Small intestine (tissue), 7 donors: ENCODE results near the gene SLC17A9. TPM values are rescaled to one million over a fixed set of nuclear protein-coding genes. Genes with fewer than 3 reads are reported as not detected.
A peak's percentile ranks its signal among the peaks of the same experiment; 100 is the strongest.

ENCODE experiments used
- DNase-seq, 2 donors: peaks; one replicate each; pipeline versions ENCODE4 v3.0.0 to v3.0.0-alpha.2; 2013
- FAIRE-seq: peaks from 2 replicates; lab custom pipeline; 2012; peaks lifted over from hg19 to GRCh38; lab: Jason Lieb, UNC
- H3K27ac ChIP-seq, 3 donors: one replicate each; pipeline ENCODE4 v1.5.1; 2013; ENCODE audit warnings: low read length in 2 of 3, mild to moderate bottlenecking in 2 of 3, control low read depth in 1 of 3, inconsistent platforms in 1 of 3, low read depth in 1 of 3, moderate library complexity in 1 of 3
- H3K27me3 ChIP-seq, 3 donors: one replicate each; pipeline ENCODE4 v1.6.1; 2013; ENCODE audit warnings: low read length in 3 of 3, inconsistent platforms in 1 of 3; ENCODE audit not compliant: control insufficient read depth in 3 of 3, insufficient read depth in 3 of 3
- H3K36me3 ChIP-seq, 3 donors: one replicate each; pipeline ENCODE4 v1.6.1; 2013; ENCODE audit warnings: low read length in 3 of 3, inconsistent platforms in 1 of 3, low read depth in 1 of 3, mild to moderate bottlenecking in 1 of 3, moderate library complexity in 1 of 3; ENCODE audit not compliant: control insufficient read depth in 3 of 3, insufficient read depth in 2 of 3
- H3K4me1 ChIP-seq, 3 donors: one replicate each; pipeline ENCODE4 v1.6.1; 2013; ENCODE audit warnings: low read length in 2 of 3, inconsistent platforms in 1 of 3, low read depth in 1 of 3, mild to moderate bottlenecking in 1 of 3, moderate library complexity in 1 of 3; ENCODE audit not compliant: control insufficient read depth in 3 of 3, insufficient read depth in 2 of 3
- H3K4me3 ChIP-seq, 3 donors: one replicate each; pipeline ENCODE4 v1.5.1; 2013; ENCODE audit warnings: low read length in 3 of 3, control low read depth in 1 of 3, inconsistent platforms in 1 of 3, low read depth in 1 of 3, mild to moderate bottlenecking in 1 of 3, moderate library complexity in 1 of 3
- H3K9me3 ChIP-seq, 2 donors: one replicate each; pipeline ENCODE4 v1.6.1; 2013; ENCODE audit warnings: low read depth in 1 of 2, low read length in 1 of 2; ENCODE audit not compliant: control insufficient read depth in 2 of 2, insufficient read depth in 1 of 2
- WGBS, 3 donors: extraction: QIAGEN DNeasy Blood & Tissue Kit; methylation state at CpG; one replicate each; pipeline ENCODE4 v1.1.7; 2013; 5-methylcytosine and 5-hydroxymethylcytosine counted together
- polyA plus RNA-seq, 4 donors: library from polyadenylated mRNA; stranded (reverse) in 3 of 4; unstranded in 1 of 4; fragments of 200-250 nt in 3 of 4; fragments of 120-200 nt in 1 of 4; gene quantifications; one replicate each; pipeline versions ENCODE4 v1.2.1 to v1.2.3, GENCODE V29; 2013
- donor health status: healthy with polysubstance abuse.
- donor health status: control.
- donor health status: control.
- donor health status: Bipolar disorder and iron deficiency.
- donor health status: healthy.

Gene SLC17A9
- polyA plus RNA-seq, 4 donors: 0.22 to 11.2 (median 1.8) TPM

GRCh38 chr20:62953839-62954703 is 1.6 kb downstream of the SLC17A9 start:
- peak; percentile 24 to 78 for DNase-seq
- peaks cover 0 to 2% of the 10 kb centered on the region in 2 donors for H3K9me3 ChIP-seq
- H3K36me3 ChIP-seq: peaks cover 0 to 43% (median 0%) of the 10 kb centered on the region in 3 donors
- H3K27ac ChIP-seq: peak overlapping the region; percentile 33 to 88 (median 70)
- H3K4me1 ChIP-seq: peaks cover 0 to 30% (median 0%) of the 10 kb centered on the region in 3 donors
- 13 to 44% (median 44%) methylated on average over 32 of the region's 32 CpGs for WGBS, 3 donors
- H3K4me3 ChIP-seq: peak overlapping the region in 1 of 3 donors; percentile 19
- FAIRE-seq: no peak
- no peaks in the 10 kb centered on the region for H3K27me3 ChIP-seq

GRCh38 chr20:62955519-62956386 is 3.2 kb downstream of the SLC17A9 start:
- Histone ChIP-seq H3K36me3 (peaks cover 0 to 36% (median 0%) of the 10 kb centered on the region in 3 donors), H3K4me3 (no peak overlapping the region), H3K4me1 (peaks cover 0 to 30% (median 0%) of the 10 kb centered on the region in 3 donors), H3K27me3 (no peaks in the 10 kb centered on the region), H3K27ac (peak overlapping the region in 1 of 3 donors; percentile 58), H3K9me3 (no peaks in the 10 kb centered on the region)
- WGBS, 3 donors: 45 to 66% (median 60%) methylated on average over 23 of the region's 23 CpGs
- DNase-seq (peak; percentile 67 to 72), FAIRE-seq (no peak)

- WGBS, 3 donors: 88 to 94% (median 94%) methylated on average over 23 to 25 of the region's 25 CpGs
- Histone ChIP-seq H3K4me3 (no peak overlapping the region), H3K27ac (no peak overlapping the region), H3K4me1 (peaks cover 0 to 30% (median 0%) of the 10 kb centered on the region in 3 donors), H3K27me3 (no peaks in the 10 kb centered on the region), H3K9me3 (no peaks in the 10 kb centered on the region), H3K36me3 (peaks cover 0 to 31% (median 0%) of the 10 kb centered on the region in 3 donors)
- DNase-seq: no peak
- no peak for FAIRE-seq
These were observed 4.1 kb downstream of the SLC17A9 start for GRCh38 chr20:62956387-62957135.

GRCh38 chr20:62957136-62958117 is 4.9 kb downstream of the SLC17A9 start:
- 94 to 96% (median 96%) methylated on average over 34 to 36 of the region's 36 CpGs for WGBS, 3 donors
- DNase-seq (no peak), FAIRE-seq (no peak)
- no peak overlapping the region for H3K27ac ChIP-seq
- H3K9me3 ChIP-seq: no peaks in the 10 kb centered on the region
- H3K36me3 ChIP-seq: peaks cover 0 to 32% (median 0%) of the 10 kb centered on the region in 3 donors
- no peak overlapping the region for H3K4me3 ChIP-seq
- peaks cover 0 to 25% (median 0%) of the 10 kb centered on the region in 3 donors for H3K4me1 ChIP-seq
- no peaks in the 10 kb centered on the region for H3K27me3 ChIP-seq

- Histone ChIP-seq H3K27ac (no peak overlapping the region), H3K9me3 (no peaks in the 10 kb centered on the region), H3K27me3 (no peaks in the 10 kb centered on the region), H3K4me1 (peaks cover 0 to 17% (median 0%) of the 10 kb centered on the region in 3 donors), H3K4me3 (no peak overlapping the region), H3K36me3 (peaks cover 0 to 42% (median 0%) of the 10 kb centered on the region in 3 donors)
- 70 to 77% (median 76%) methylated on average over 10 of the region's 10 CpGs for WGBS, 3 donors
- FAIRE-seq (no peak), DNase-seq (no peak)
These were observed 6.0 kb downstream of the SLC17A9 start for GRCh38 chr20:62958388-62959100.

- no peak for FAIRE-seq
- no peak overlapping the region for H3K4me3 ChIP-seq
- H3K4me1 ChIP-seq: peaks cover 0 to 10% (median 0%) of the 10 kb centered on the region in 3 donors
- 62 to 83% (median 68%) methylated on average over 41 to 43 of the region's 43 CpGs for WGBS, 3 donors
- H3K9me3 ChIP-seq: no peaks in the 10 kb centered on the region
- H3K27me3 ChIP-seq: no peaks in the 10 kb centered on the region
- H3K36me3 ChIP-seq: peaks cover 0 to 50% (median 0%) of the 10 kb centered on the region in 3 donors
- DNase-seq: no peak
- no peak overlapping the region for H3K27ac ChIP-seq
These were observed 6.8 kb downstream of the SLC17A9 start for GRCh38 chr20:62959101-62959971.
